ENCODE data around the gene SMTNL2. TPM values are rescaled to one million over a fixed set of nuclear protein-coding genes. Genes with fewer than 3 reads are reported as not detected.
"Not testable (repeated sequence)": the region's sequence is repeated elsewhere in the genome, so short reads cannot be mapped to it uniquely, and the experiment has no call there.

SMTNL2 gene
- total RNA-seq, 1 donor from 2014 or later, result 74.1 TPM

GRCh38 chr17:4590042-4590441 is 5.7 kb downstream of the SMTNL2 start:
- H3K9me3 ChIP-seq (ENCODE audit: control insufficient read depth in 3 of 3, low read length in 3 of 3); H3K36me3 ChIP-seq (ENCODE audit: control insufficient read depth in 3 of 3, insufficient read depth in 3 of 3, low read length in 3 of 3); H3K27me3 ChIP-seq (ENCODE audit: control insufficient read depth in 3 of 3, insufficient read depth in 3 of 3, low read length in 3 of 3): not testable (repeated sequence)
- H3K4me1 ChIP-seq (ENCODE audit: control insufficient read depth in 3 of 3, insufficient read depth in 3 of 3, low read length in 3 of 3), result peaks cover 67 to 90% (median 86%) of the 10 kb centered on the region in 3 donors
- H3K27ac ChIP-seq (ENCODE audit: low read depth, low read length), result peak overlapping the region; percentile 70
- H3K4me3 ChIP-seq (ENCODE audit: low read length in 3 of 3), result peak overlapping the region in 1 of 3 donors; percentile 43
- H3K9ac ChIP-seq (ENCODE audit: low read depth in 1 of 3, low read length in 3 of 3), result peak overlapping the region in 1 of 3 donors; percentile 66

GRCh38 chr17:4590981-4591453 is 6.7 kb downstream of the SMTNL2 start:
- Histone ChIP-seq H3K9ac (ENCODE audit: low read depth in 1 of 3, low read length in 3 of 3) (peak overlapping the region; percentile 0 to 66 (median 53)), H3K9me3 (ENCODE audit: control insufficient read depth in 3 of 3, low read length in 3 of 3) (no peaks in the 10 kb centered on the region), H3K36me3 (ENCODE audit: control insufficient read depth in 3 of 3, insufficient read depth in 3 of 3, low read length in 3 of 3) (peaks cover 7 to 9% (median 8%) of the 10 kb centered on the region in 3 donors), H3K4me3 (ENCODE audit: low read length in 3 of 3) (peak overlapping the region in 1 of 3 donors; percentile 43), H3K27me3 (ENCODE audit: control insufficient read depth in 3 of 3, insufficient read depth in 3 of 3, low read length in 3 of 3) (no peaks in the 10 kb centered on the region), H3K27ac (ENCODE audit: low read depth, low read length) (peak overlapping the region; percentile 70), H3K4me1 (ENCODE audit: control insufficient read depth in 3 of 3, insufficient read depth in 3 of 3, low read length in 3 of 3) (peaks cover 73 to 89% (median 84%) of the 10 kb centered on the region in 3 donors)

- Histone ChIP-seq H3K4me1 (ENCODE audit: control insufficient read depth in 3 of 3, insufficient read depth in 3 of 3, low read length in 3 of 3) (peaks cover 71 to 90% (median 83%) of the 10 kb centered on the region in 3 donors), H3K4me3 (ENCODE audit: low read length in 3 of 3) (peak overlapping the region in 2 of 3 donors; percentile 41 to 43), H3K27ac (ENCODE audit: low read depth, low read length) (peak overlapping the region; percentile 70), H3K27me3 (ENCODE audit: control insufficient read depth in 3 of 3, insufficient read depth in 3 of 3, low read length in 3 of 3) (no peaks in the 10 kb centered on the region), H3K9ac (ENCODE audit: low read depth in 1 of 3, low read length in 3 of 3) (peak overlapping the region in 2 of 3 donors; percentile 53 to 66), H3K36me3 (ENCODE audit: control insufficient read depth in 3 of 3, insufficient read depth in 3 of 3, low read length in 3 of 3) (peaks cover 11 to 14% (median 12%) of the 10 kb centered on the region in 3 donors), H3K9me3 (ENCODE audit: control insufficient read depth in 3 of 3, low read length in 3 of 3) (no peaks in the 10 kb centered on the region)
These were observed 7.2 kb downstream of the SMTNL2 start for GRCh38 chr17:4591529-4591928.

- H3K36me3 ChIP-seq (ENCODE audit: control insufficient read depth in 3 of 3, insufficient read depth in 3 of 3, low read length in 3 of 3), result peaks cover 13 to 20% (median 15%) of the 10 kb centered on the region in 3 donors
- H3K9me3 ChIP-seq (ENCODE audit: control insufficient read depth in 3 of 3, low read length in 3 of 3), result no peaks in the 10 kb centered on the region
- H3K9ac ChIP-seq (ENCODE audit: low read depth in 1 of 3, low read length in 3 of 3), result peak overlapping the region; percentile 51 to 66 (median 62)
- no peaks in the 10 kb centered on the region for H3K27me3 ChIP-seq (ENCODE audit: control insufficient read depth in 3 of 3, insufficient read depth in 3 of 3, low read length in 3 of 3)
- H3K4me1 ChIP-seq (ENCODE audit: control insufficient read depth in 3 of 3, insufficient read depth in 3 of 3, low read length in 3 of 3), result peaks cover 70 to 90% (median 80%) of the 10 kb centered on the region in 3 donors
- peak overlapping the region; percentile 70 for H3K27ac ChIP-seq (ENCODE audit: low read depth, low read length)
- H3K4me3 ChIP-seq (ENCODE audit: low read length in 3 of 3), result peak overlapping the region in 1 of 3 donors; percentile 43
These were observed 8.1 kb downstream of the SMTNL2 start for GRCh38 chr17:4592240-4593005.

- Histone ChIP-seq H3K27me3 (ENCODE audit: control insufficient read depth in 3 of 3, insufficient read depth in 3 of 3, low read length in 3 of 3) (no peaks in the 10 kb centered on the region), H3K36me3 (ENCODE audit: control insufficient read depth in 3 of 3, insufficient read depth in 3 of 3, low read length in 3 of 3) (peaks cover 14 to 22% (median 15%) of the 10 kb centered on the region in 3 donors), H3K9me3 (ENCODE audit: control insufficient read depth in 3 of 3, low read length in 3 of 3) (no peaks in the 10 kb centered on the region), H3K4me1 (ENCODE audit: control insufficient read depth in 3 of 3, insufficient read depth in 3 of 3, low read length in 3 of 3) (peaks cover 71 to 90% (median 80%) of the 10 kb centered on the region in 3 donors), H3K9ac (ENCODE audit: low read depth in 1 of 3, low read length in 3 of 3) (peak overlapping the region; percentile 20 to 62 (median 62)), H3K27ac (ENCODE audit: low read depth, low read length) (peak overlapping the region; percentile 70), H3K4me3 (ENCODE audit: low read length in 3 of 3) (peak overlapping the region in 1 of 3 donors; percentile 9)
These were observed 8.7 kb downstream of the SMTNL2 start for GRCh38 chr17:4593021-4593421.

GRCh38 chr17:4594406-4594805 is 10.1 kb downstream of the SMTNL2 start:
- Histone ChIP-seq H3K27ac (ENCODE audit: low read depth, low read length) (peak overlapping the region; percentile 18), H3K27me3 (ENCODE audit: control insufficient read depth in 3 of 3, insufficient read depth in 3 of 3, low read length in 3 of 3) (no peaks in the 10 kb centered on the region), H3K9me3 (ENCODE audit: control insufficient read depth in 3 of 3, low read length in 3 of 3) (no peaks in the 10 kb centered on the region), H3K9ac (ENCODE audit: low read depth in 1 of 3, low read length in 3 of 3) (peak overlapping the region in 1 of 3 donors; percentile 57), H3K36me3 (ENCODE audit: control insufficient read depth in 3 of 3, insufficient read depth in 3 of 3, low read length in 3 of 3) (peaks cover 14 to 23% (median 15%) of the 10 kb centered on the region in 3 donors), H3K4me1 (ENCODE audit: control insufficient read depth in 3 of 3, insufficient read depth in 3 of 3, low read length in 3 of 3) (peaks cover 70 to 90% (median 81%) of the 10 kb centered on the region in 3 donors), H3K4me3 (ENCODE audit: low read length in 3 of 3) (no peak overlapping the region)

GRCh38 chr17:4594931-4595684 is 10.8 kb downstream of the SMTNL2 start:
- Histone ChIP-seq H3K27ac (ENCODE audit: low read depth, low read length) (peak overlapping the region; percentile 18), H3K4me1 (ENCODE audit: control insufficient read depth in 3 of 3, insufficient read depth in 3 of 3, low read length in 3 of 3) (peaks cover 75 to 95% (median 86%) of the 10 kb centered on the region in 3 donors), H3K36me3 (ENCODE audit: control insufficient read depth in 3 of 3, insufficient read depth in 3 of 3, low read length in 3 of 3) (peaks cover 14 to 23% (median 15%) of the 10 kb centered on the region in 3 donors), H3K4me3 (ENCODE audit: low read length in 3 of 3) (no peak overlapping the region), H3K27me3 (ENCODE audit: control insufficient read depth in 3 of 3, insufficient read depth in 3 of 3, low read length in 3 of 3) (no peaks in the 10 kb centered on the region), H3K9ac (ENCODE audit: low read depth in 1 of 3, low read length in 3 of 3) (peak overlapping the region in 1 of 3 donors; percentile 57), H3K9me3 (ENCODE audit: control insufficient read depth in 3 of 3, low read length in 3 of 3) (no peaks in the 10 kb centered on the region)

- Histone ChIP-seq H3K36me3 (ENCODE audit: control insufficient read depth in 3 of 3, insufficient read depth in 3 of 3, low read length in 3 of 3) (peaks cover 14 to 23% (median 15%) of the 10 kb centered on the region in 3 donors), H3K27ac (ENCODE audit: low read depth, low read length) (peak overlapping the region; percentile 18), H3K9ac (ENCODE audit: low read depth in 1 of 3, low read length in 3 of 3) (peak overlapping the region in 1 of 3 donors; percentile 57), H3K4me1 (ENCODE audit: control insufficient read depth in 3 of 3, insufficient read depth in 3 of 3, low read length in 3 of 3) (peaks cover 71 to 93% (median 84%) of the 10 kb centered on the region in 3 donors)
- not testable (repeated sequence) for H3K4me3 ChIP-seq (ENCODE audit: low read length in 3 of 3); H3K9me3 ChIP-seq (ENCODE audit: control insufficient read depth in 3 of 3, low read length in 3 of 3); H3K27me3 ChIP-seq (ENCODE audit: control insufficient read depth in 3 of 3, insufficient read depth in 3 of 3, low read length in 3 of 3)
These were observed 11.5 kb downstream of the SMTNL2 start for GRCh38 chr17:4595685-4596342.

GRCh38 chr17:4596636-4597380 is 12.5 kb downstream of the SMTNL2 start:
- H3K27ac ChIP-seq (ENCODE audit: low read depth, low read length), result no peak overlapping the region
- H3K9me3 ChIP-seq (ENCODE audit: control insufficient read depth in 3 of 3, low read length in 3 of 3), result no peaks in the 10 kb centered on the region

More at GRCh38 chr17:4596636-4597380, 12.5 kb downstream of the SMTNL2 start:
- peak overlapping the region in 1 of 3 donors; percentile 33 for H3K9ac ChIP-seq (ENCODE audit: low read depth in 1 of 3, low read length in 3 of 3)
- H3K27me3 ChIP-seq (ENCODE audit: control insufficient read depth in 3 of 3, insufficient read depth in 3 of 3, low read length in 3 of 3), result no peaks in the 10 kb centered on the region
- peak overlapping the region in 1 of 3 donors; percentile 13 for H3K4me3 ChIP-seq (ENCODE audit: low read length in 3 of 3)
- H3K4me1 ChIP-seq (ENCODE audit: control insufficient read depth in 3 of 3, insufficient read depth in 3 of 3, low read length in 3 of 3), result peaks cover 70 to 93% (median 84%) of the 10 kb centered on the region in 3 donors
- H3K36me3 ChIP-seq (ENCODE audit: control insufficient read depth in 3 of 3, insufficient read depth in 3 of 3, low read length in 3 of 3), result peaks cover 14 to 23% (median 15%) of the 10 kb centered on the region in 3 donors

Measured in skeletal muscle tissue (tissue), 4 donors.